ENCODE data around the gene STX17.
A peak's percentile ranks its signal among the peaks of the same experiment; 100 is the strongest.
"Not testable (repeated sequence)": the region's sequence is repeated elsewhere in the genome, so short reads cannot be mapped to it uniquely, and the experiment has no call there.

The STX17 gene

DNA sequence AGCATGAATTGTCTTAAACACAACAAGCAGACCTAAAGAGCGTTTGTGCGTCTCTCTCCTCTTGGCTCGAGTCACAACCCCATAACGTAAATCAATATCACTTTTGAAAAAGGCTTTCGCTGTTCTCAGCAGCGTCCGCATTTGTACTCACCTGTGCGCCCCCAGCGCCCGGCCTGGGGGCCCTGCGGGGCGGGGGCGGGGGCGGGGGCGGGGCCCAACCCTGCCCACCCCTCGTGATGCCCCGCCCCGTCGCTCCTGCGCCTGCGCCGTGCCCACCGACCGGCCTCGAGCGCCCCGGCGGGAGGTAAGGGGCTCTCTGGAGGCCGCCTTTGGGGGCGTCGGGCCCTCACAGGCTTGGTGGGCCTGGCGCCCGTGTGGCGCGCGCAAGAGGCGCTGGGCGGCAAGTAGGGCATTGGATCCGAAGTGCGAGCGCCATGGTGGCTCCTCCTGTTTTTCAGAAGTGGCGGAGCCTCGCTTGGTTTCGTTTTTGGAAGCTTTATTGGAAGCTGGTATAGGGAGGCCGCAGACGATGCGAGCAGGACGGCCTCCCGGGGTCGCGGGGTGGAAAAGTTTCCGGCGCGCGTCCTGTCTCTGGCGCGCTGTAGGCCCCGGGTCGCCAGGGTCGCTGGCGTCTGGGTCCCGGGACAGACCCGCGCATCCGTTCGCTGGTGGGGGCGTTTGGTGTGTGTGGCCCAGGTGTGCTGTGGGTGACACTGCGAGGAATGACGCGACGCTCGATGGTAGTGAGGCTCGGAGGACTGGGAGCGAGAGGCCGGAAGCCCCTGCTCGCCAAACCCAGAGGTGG is at the start of gene STX17:
Gene STX17, plus strand, starts transcription at position 252 of the 805 bp plus-strand sequence. CDS start 8,586 bp downstream, outside the sequence.
- DNase-seq, result peak; percentile 64 to 82

DNA sequence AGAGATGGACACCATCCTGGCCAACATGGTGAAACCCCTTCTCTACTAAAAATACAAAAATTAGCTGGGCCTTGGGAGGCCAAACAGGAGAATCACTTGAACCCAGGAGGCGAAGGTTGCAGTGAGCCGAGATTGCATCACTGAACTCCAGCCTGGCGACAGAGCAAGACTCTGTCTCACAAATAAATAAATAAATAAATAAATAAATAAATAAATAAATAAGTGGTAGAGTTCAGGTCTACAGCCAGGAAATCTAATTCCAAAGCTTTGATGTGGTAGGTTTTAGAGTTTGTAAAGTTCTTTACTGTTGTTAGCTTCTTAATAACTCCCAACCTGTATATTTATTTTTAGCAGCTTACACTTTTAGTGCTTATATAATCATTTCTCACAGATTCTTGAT is 48.9 kb upstream of the STX17 start:
- not testable (repeated sequence) for DNase-seq

DNA sequence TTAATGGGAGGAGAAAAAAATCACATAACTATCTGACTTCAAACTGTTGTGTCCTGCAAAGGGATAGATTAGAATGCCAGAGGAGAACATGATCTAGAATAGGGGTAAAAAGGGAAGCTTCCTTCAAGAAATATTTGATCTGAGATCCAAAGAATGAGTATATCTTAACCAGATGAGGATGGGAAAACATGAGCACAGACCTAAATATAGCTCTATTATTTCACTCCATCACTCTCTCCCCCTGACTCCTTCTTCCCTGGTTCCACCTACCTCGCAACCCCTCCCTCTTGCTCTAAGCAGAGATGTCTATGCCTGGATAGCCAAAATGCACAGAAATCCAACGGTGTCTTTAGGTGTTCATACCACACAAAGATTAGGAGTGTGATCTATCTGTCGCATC is 48.4 kb upstream of the STX17 start:
- no peak for DNase-seq

DNA sequence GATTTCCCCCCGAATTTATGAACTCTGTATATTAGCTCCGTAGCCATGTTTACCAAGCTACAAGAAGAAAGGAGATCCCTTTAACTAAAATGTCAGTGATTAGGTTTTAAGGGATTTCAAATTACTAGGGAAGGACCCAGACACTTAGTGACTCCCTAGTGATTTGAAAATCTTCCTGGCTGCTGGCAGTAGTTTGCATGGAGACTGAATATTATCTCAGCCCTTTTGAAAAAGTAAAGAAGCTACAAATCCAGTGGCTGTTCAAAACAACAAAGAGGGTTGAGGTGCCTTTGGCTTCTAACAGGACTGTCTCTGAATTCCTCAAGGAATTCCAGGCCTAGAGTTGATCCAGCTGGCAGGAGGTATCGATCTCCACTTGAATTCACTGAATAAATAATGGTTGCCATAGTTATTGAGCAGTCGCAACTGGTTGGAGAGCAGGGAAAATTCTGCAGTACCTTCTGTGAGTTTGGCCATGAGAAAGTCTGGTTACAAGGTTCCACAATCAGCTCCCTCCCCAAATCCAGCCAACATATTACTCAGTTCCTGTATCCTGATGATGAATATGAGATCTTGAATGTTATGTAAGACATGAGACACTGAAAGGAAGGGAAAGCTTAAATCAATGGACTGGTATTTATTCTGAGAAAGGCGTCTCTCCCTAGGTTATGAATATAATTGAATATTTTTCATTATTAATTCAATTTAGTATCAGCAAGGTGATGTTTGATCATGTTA is 47.0 kb upstream of the STX17 start:
- DNase-seq, result peak in 1 of 2 experiments; percentile 28

DNA sequence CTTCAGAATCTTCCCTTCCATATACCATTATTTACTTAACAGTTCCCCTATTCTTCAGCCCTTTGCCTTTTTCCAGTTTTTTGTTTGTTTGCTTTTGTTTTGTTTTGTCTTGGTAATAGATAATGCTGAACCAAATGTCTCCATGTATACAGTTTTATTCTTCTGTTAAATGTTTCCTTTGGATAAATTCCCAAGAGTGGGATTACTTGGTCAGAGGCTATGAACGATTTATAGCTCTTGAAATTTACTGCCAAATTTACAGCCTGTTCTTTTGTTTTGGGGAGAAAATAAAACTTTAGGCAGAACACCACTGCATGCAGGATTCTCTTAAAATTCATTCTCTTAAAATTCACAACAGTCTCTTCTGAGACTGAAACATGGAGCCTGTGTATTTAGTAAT is 46.2 kb upstream of the STX17 start:
- no peak for DNase-seq

DNA sequence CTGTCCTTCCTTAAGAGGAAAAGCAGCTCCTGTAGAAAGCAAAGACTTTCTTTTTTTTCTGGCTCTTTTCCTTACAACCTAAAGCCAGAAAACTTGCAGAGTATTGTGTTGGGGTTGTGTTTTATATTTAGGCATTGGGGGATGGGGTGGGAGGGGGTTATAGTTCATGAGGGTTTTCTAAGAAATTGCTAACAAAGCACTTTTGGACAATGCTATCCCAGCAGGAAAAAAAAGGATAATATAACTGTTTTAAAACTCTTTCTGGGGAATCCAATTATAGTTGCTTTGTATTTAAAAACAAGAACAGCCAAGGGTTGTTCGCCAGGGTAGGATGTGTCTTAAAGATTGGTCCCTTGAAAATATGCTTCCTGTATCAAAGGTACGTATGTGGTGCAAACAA is 42.5 kb upstream of the STX17 start:
- no peak for DNase-seq

DNA sequence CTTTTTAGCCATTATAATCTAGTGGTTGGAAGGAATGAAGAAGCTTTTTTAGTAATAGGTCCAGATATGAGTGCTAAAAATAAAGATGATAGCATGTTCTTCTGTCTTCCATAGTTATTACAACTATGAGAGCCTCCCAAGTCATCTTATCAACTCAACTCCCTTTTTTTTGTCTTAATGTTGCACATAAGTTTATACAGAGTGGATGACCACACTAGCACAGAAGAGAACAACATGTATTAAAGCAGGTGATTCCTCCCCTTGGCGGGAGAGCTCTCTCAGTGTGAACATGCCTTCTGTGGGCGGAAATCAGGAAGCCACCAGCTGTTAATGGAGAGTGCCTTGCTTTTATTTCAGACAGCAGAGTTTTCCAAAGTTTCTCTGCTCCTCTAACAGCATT is 40.1 kb upstream of the STX17 start:
- peak in 1 of 2 experiments; percentile 22 for DNase-seq

DNA sequence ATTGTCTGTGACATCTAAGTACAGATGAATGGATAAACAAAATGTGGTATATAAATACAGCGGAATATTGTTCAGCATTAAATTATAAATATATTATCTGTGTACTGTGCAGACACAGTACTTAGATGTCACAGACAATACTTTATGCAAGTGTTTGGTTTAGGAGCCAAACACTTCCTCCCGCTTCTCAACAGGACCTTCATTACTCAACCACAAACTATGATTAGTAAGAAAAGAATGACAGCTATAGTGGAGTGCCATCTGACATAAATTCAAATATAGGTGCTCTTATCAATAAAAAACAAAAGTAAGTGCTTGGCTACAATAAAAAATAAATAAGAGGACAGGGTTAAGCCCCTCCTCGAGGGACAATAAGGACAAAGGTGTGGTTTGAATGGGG is 38.9 kb upstream of the STX17 start:
- DNase-seq, result no peak

DNA sequence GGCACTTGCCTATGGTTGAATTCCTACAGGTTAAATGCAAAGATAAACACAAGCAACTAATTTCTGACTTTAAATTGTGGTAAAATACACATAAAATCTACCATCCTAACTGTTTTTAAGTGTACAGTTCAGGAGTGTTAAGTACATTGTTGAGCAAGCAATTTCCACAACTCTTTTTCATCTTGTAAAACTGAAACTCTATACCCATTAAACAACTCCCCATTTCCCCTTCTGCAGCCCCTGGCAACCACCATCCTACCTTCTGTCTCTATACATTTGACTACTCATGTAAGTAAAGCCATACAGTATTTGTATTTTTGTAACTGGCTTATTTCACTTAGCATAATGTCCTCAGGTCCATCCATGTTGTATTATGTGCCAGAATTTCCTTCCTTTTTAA is 38.5 kb upstream of the STX17 start:
- DNase-seq, result no peak

DNA sequence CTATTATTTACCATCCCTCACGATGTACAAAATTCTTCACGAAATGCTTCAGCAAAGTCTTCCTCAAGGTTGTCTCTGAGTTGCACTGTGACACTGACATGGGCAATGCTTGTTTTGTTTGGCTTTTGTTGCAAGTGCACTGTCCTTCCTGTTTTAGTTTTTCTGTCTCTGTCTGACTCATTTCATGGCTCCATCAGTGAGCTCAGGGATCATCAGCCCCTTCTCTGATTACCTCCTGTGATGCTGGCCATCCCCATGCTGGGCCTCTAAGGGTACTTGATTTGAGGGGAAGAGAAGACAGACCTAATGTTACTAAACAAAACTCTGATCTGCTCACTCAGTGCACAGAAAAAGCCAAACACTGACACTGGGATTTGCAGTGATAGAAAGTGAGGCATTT is 37.6 kb upstream of the STX17 start:
- no peak for DNase-seq

DNA sequence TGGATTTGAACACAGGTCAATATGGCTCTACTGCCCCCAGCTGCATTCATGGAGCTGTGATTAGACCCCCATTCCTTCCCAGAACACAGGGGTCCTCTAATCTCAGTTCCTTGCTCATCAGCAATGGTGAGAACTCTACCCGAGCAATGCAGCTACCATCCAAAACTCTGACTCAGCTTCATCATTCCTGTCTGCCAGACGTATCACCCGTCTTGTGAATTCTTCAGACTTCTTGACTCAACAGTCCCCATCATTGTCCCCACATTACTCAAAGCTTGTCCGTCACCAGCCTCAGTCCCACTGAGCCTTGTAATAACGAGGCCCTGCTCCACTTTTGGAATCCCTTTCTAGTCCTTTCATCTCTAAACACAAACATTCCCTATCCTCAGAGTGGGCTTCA is 36.3 kb upstream of the STX17 start:
- DNase-seq, result no peak

DNA sequence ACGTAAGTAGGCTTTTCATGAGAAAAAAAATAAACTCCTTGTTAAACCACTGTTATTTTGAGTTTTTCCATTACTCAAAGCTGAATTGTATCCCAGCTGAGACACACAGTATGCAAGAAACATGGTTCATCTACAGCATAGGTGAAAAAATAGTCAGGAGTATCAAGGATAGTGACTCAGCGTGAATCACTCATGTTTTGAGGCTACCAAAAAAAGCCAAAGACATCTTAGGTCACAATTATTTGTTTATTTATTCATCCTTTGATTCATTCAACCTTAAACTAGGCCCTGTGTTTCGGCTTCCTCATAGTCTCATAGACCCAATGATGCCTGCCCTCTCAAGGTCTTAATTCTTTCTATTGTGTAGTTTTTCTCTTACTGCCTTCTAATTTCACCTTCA is 32.9 kb upstream of the STX17 start:
- no peak for DNase-seq

DNA sequence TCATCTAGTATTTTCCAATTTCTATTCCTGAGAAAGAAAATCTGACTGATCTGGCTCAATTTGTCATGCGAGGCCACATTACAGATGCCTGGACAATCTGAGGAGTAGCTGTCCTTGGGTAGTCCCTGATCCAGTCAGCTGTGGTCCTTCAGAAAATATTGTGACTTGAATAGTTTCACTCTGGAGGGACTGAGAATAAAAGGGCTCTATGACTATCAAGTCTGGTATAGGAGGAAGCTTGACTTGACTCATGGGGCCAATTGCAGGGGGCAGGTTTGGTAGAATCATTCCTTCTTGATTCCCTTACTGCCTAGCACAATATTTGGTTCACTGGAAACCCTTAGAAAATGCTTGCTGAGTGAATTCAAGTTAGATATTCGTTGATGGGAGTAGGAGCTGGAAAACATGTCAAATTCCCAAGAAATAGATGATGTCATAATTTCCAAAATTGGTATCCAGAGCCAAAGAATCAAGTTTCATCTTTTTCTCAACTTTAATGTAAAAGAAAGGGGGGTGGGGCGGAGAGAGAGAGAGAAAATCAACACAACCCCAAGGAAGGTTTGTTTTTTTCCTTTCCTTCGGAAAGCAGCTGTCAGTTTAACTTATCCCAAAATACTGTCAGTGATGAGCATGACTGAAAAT is 32.4 kb upstream of the STX17 start:
- no peak for DNase-seq

DNA sequence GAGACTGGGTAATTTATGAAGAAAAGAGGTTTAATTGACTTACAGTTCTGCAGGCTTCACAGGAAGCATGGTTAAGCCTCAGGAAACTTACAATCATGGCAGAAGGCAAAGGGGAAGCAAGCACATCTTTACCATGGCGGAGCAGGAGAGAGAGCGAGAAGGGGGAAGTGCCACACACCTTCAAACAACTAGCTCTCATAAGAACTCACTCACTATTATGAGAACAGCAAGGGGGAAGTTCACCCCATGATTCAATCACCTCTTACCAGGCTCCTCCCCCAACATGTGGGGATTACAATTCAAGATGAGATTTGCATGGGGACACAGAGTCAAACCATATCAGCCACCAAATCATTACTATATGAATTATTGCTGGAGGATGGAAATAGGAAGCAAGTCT is 30.3 kb upstream of the STX17 start:
- peak in 1 of 2 experiments; percentile 5 for DNase-seq

DNA sequence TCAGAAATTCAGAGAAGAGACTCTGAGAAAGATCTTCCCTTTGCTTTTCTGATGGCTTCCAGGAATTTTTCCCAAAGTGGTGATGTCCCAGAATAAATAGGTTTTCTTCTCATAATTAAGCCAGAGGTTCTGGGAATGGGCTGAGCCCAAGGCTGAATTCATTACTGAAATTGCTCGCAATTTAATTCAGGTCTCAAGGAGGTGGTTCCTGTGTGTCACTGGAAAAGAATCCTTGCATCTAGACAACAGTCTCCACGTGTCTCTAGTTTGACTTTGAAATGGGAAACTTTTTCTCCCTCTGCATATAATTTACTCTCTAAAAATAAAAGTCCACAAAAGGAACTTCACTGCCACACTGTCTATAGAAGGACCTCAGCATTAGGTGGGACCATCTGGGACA is 27.8 kb upstream of the STX17 start:
- DNase-seq, result no peak

DNA sequence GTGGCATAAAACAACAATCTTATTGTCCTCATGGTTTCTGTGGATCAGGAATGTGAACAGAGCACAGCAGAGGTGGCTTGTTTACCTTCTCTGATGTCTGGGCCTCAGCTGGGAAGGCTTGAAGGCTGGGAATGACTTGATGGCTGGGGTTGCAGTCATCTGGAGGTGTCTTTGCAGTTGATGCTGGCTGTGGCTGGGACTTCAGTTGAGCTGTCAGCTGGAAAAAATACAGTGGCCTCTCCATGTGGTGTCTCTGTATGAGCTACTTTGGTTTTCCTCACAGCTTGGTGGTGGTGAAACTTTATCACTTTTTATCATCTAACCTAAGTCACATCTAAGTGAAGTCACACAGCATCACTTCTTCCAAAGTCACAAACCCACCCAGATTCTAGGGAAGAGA is 24.7 kb upstream of the STX17 start:
- no peak for DNase-seq

DNA sequence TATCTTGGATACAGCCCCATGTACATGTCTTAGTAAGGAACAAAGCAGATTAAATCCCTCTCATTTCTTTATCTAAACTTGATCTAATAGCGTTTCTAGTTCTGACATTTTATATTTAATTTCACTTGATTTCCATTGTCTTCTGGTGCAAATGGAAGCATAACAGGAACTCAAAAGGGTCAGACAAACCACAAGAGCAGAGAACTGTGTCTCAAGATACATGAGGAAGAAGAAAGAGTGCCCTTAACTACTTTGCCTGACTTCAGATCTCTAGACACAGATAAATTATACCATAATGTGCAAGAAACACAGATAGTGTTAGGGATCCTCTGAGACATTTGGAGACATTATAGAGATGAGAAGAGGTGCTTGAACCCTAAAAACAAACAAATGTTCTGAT is 20.7 kb upstream of the STX17 start:
- no peak for DNase-seq

DNA sequence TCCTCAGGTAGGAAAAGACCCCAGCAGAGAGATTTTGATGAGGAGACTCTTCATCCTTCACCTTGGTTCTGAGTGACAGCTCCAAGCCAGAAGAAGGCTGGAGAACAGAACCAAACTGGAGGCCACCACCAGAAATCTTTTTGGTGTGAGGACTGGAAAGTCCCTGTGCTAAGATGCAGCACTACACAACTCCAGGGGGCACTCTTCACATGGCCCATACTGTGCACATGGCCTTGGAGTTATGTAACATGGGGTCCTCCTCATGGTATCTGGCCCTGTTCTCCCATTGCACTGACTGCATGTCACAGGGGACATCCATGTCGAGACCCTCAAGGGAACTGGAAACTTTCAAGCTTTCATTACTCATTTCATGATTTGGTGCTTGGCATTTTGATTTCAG is 17.3 kb upstream of the STX17 start:
- no peak for DNase-seq

DNA sequence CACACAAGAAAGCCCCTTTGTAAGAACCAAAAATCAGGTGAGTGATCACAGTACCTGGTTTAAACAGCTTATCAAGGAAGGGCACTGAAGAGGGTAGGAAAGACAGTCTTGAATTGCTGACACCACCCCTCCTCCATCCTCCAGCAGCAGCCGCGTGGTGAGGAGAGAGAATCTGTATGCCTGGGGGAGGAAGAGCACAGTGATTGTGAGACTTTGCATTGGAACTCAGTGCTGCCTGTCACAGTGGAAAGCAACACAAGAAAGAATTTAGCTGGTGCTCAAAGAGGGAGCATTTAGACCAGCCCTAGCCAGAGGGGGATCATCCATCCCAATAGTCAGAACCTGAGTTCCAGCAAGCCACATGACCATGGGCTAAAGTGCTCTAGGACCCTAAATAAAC is 11.6 kb upstream of the STX17 start:
- DNase-seq, result no peak

DNA sequence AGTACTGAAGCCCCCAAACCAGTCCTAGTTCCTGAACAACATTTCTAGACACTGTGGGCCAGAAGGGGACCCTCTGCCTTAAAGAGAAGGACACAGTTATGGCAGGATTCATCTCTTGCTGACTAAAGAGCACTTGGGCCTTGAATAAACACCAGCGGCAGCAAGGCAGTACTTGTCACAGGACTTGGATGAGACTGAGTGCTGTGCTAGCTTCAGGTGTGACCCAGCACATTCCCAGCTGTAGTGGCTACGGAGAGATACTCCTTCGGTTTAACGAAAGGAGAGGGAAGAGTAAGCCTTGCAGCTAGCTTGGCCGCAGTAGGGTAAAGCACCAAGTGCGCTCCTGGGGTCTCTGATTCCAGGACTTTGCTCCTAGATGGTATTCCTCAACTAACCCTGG is 10.9 kb upstream of the STX17 start:
- no peak for DNase-seq

DNA sequence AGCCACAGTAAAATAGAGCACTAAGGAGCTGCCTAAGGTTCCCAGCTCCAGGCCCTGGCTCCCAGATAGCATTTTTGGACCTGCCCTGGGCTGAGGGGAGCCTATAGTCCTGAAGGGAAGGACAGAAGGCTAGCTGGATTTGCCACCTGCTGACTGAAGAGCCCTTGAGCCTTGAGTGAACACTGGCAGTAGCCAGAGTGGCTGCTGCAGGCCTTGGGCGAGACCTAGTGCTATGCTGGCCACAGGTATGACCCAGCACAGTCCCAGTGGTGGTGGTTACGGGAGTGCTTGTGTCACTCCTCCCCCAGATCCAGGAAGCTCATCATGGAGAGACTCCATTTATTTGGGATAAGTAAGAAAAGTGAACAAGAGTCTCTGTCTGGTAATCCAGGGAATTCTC is 10.3 kb upstream of the STX17 start:
- no peak for DNase-seq

DNA sequence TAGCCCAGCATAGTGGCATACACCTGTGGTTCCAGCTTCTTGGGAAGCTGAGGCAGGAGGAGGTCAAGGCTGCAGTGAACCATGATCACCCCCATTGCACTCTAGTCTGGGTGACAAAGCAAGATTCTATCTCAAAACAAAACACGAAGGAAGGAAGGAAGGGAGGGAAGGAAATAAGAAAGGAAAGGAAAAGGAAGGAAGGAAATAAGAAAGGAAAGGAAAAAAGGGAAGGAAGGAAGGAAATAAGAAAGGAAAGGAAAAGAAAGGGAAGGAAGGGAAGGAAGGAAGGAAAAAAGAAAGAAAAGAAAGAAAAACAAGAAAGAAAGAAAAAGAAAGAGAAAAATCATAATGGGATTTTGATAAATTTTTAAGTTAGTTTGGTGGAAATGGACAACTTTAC is 3.1 kb upstream of the STX17 start:
- DNase-seq, result no peak

DNA sequence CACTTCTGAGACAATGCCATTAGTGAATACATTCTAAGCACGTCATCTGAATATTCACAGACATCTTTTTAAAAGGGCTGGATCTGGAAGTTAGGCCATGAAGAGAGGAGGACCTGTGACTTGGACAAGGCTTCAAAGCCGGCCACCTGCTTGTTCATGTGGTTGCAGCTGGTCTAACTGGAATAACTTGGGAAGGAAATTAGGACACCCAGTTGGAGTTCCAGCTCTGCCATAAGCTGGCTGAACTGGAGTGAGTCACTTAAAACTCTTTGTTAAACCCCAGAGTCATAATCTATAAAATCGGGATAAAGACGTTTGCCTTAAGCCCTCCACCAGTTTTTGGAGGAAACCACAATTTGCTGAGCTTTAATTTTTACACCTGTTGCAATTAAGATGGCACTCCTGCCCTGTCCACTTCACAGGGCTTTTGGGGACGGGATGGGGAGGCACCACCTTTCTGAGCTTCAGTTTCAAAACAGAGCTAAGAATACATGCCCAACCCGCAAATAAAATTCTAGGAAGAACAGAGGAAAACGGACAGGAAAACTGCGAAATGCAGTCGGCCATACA is 536 bp upstream of the STX17 start:
- peak; percentile 27 to 47 for DNase-seq

DNA sequence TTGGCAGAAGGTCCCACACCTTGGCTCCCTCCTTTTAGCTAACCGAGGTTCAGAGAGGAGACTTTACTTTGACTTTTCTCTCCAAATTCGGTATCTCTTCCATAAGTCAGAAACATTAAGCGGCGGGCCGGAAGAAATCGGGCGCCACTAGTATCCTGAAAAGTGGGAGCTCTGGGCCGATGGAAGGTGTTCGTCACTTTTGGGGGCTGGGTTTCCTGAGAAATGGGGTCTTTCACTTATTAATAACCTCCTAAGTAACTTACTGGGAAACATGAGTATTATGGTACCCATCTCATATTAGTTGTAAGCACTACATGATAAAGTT is 716 bp downstream of the STX17 start:
- DNase-seq, result no peak

All from NCI-H526 (cell line).